Psoas muscle (tissue), 8 donors: ENCODE results near the gene LACTBL1. TPM values are rescaled to one million over a fixed set of nuclear protein-coding genes. Genes with fewer than 3 reads are reported as not detected.

Experiments
- ATAC-seq, 4 donors: fragments of 200-7000 bp; cut with Tn5 transposase; one replicate each; pipeline ENCODE4 v1.9.1; 2020; ENCODE audit warnings: moderate library complexity in 3 of 4, mild to moderate bottlenecking in 2 of 4
- DNase-seq, 2 donors: peaks; one replicate each; pipeline ENCODE4 v3.0.0-alpha.2; 2020
- H3K27ac ChIP-seq: fragments of 200-600 bp; one replicate; pipeline ENCODE4 v1.8.0; 2022
- H3K27me3 ChIP-seq, 3 donors: fragments of 200-600 bp in 1 of 3; one replicate each; pipeline versions ENCODE4 v1.6.1 to v1.8.0; 2013 to 2022; ENCODE audit warnings: low read length in 2 of 3, mild to moderate bottlenecking in 2 of 3, moderate library complexity in 1 of 3; ENCODE audit not compliant: insufficient read depth in 3 of 3
- H3K36me3 ChIP-seq, 2 donors: fragments of 200-600 bp in 1 of 2; one replicate each; pipeline versions ENCODE4 v1.6.1 to v1.8.0; 2013 to 2022; ENCODE audit warnings: low read depth in 1 of 2, mild to moderate bottlenecking in 1 of 2, moderate library complexity in 1 of 2; ENCODE audit not compliant: insufficient read depth in 1 of 2
- H3K4me1 ChIP-seq: fragments of 200-600 bp; one replicate; pipeline ENCODE4 v1.8.0; 2022
- H3K4me3 ChIP-seq: fragments of 200-600 bp; one replicate; pipeline ENCODE4 v1.8.0; 2022; ENCODE audit warnings: mild to moderate bottlenecking
- H3K9me3 ChIP-seq: fragments of 200-600 bp; one replicate; pipeline ENCODE4 v1.8.0; 2022
- CTCF ChIP-seq: fragments of 200-600 bp; IDR thresholded peaks from one replicate; pipeline ENCODE4 v1.8.0; 2022; ENCODE audit warnings: antibody characterized with exemption
- WGBS, 3 donors: extraction: QIAGEN DNeasy Blood & Tissue Kit; methylation state at CpG; one replicate each; pipeline versions ENCODE4 v1.1.6 to v1.1.7; 2013; 5-methylcytosine and 5-hydroxymethylcytosine counted together
- intact Hi-C, 2 donors: fragments of 100-400 bp; cut with DNase I; formaldehyde crosslinking; loops; one replicate each; pipeline versions ENCODE4 v1.11.0 to v1.14.2; 2022
- polyA plus RNA-seq, 3 donors: library from polyadenylated mRNA; stranded (reverse); fragments of 200-250 nt; gene quantifications; one replicate each; pipeline ENCODE4 v1.2.3, GENCODE V29; 2013
- total RNA-seq, 4 donors: library from RNA; stranded (reverse); fragmentation: NEBNext Ultra II Directional in 2 of 4; extraction: Animal tissue kit (Norgen Biotek cat#: 25700) in 2 of 4; gene quantifications; one replicate each; pipeline versions ENCODE4 v1.2.1 to v1.2.4, GENCODE V29; 2021 to 2023
- donor health status: healthy with polysubstance abuse.
- donor health status: DM: no; HTN: no; CAD: no; lungs with moderate emphysema.
- donor health status: Bipolar disorder and iron deficiency.
- donor health status: healthy.
- donor health status: DM: yes; HTN: yes; CAD: no.
- donor health status: DM: no; HTN: no; CAD: no.
- donor health status: DM: no; HTN: no; CAD: no.
- donor health status: DM: yes; HTN: yes; CAD: no.

The LACTBL1 gene
- total and polyA plus RNA-seq, 7 donors = not detected

GRCh38 chr1:22962558-22962957, 10.1 kb downstream of the LACTBL1 start:
- intact Hi-C loops = loop anchor here (5.0 to 10.0 kb wide), 2 partner anchors 258 to 260 kb away; no protein-coding TSS in a partner anchor
- Histone ChIP-seq H3K9me3 (peaks cover 4% of the 10 kb centered on the region), H3K4me3 (no peak overlapping the region), H3K4me1 (no peaks in the 10 kb centered on the region), H3K27ac (no peak overlapping the region), H3K36me3 (no peaks in the 10 kb centered on the region), H3K27me3 (peaks cover 0 to 17% (median 0%) of the 10 kb centered on the region in 3 donors)
- ATAC-seq (no peak), DNase-seq (no peak)
- no peak for TF ChIP-seq CTCF
- WGBS, 3 donors = 49 to 69% (median 68%) methylated on average over 3 of the region's 3 CpGs

GRCh38 chr1:22959545-22960360, 12.9 kb downstream of the LACTBL1 start:
- ATAC-seq (no peak), DNase-seq (no peak)
- no peak for TF ChIP-seq CTCF
- intact Hi-C loops = loop anchor here (5.0 to 10.0 kb wide), 2 partner anchors 255 to 257 kb away; no protein-coding TSS in a partner anchor
- Histone ChIP-seq H3K9me3 (no peaks in the 10 kb centered on the region), H3K4me1 (no peaks in the 10 kb centered on the region), H3K4me3 (no peak overlapping the region), H3K36me3 (no peaks in the 10 kb centered on the region), H3K27me3 (peaks cover 0 to 23% (median 0%) of the 10 kb centered on the region in 3 donors), H3K27ac (no peak overlapping the region)
- 73 to 80% (median 75%) methylated on average over 7 of the region's 7 CpGs for WGBS, 3 donors

- H3K27me3 ChIP-seq = peaks cover 0 to 34% (median 3%) of the 10 kb centered on the region in 3 donors
- 83 to 90% (median 90%) methylated on average over 9 of the region's 9 CpGs for WGBS, 3 donors
- TF ChIP-seq CTCF = no peak
- H3K4me1 ChIP-seq = no peaks in the 10 kb centered on the region
- H3K27ac ChIP-seq = no peak overlapping the region
- no peaks in the 10 kb centered on the region for H3K36me3 ChIP-seq
- H3K4me3 ChIP-seq = no peak overlapping the region
- no peak for DNase-seq
- H3K9me3 ChIP-seq = no peaks in the 10 kb centered on the region
- ATAC-seq = no peak
- intact Hi-C loops = no loop called here
These were observed 14.1 kb downstream of the LACTBL1 start for GRCh38 chr1:22958556-22958955.

- 60 to 63% (median 61%) methylated on average over 3 of the region's 3 CpGs for WGBS, 3 donors
- ATAC-seq = no peak
- DNase-seq = no peak
- H3K9me3 ChIP-seq = no peaks in the 10 kb centered on the region
- intact Hi-C loops = no loop called here
- no peaks in the 10 kb centered on the region for H3K4me1 ChIP-seq
- no peak for TF ChIP-seq CTCF
- no peaks in the 10 kb centered on the region for H3K36me3 ChIP-seq
- no peak overlapping the region for H3K27ac ChIP-seq
- H3K27me3 ChIP-seq = peaks cover 7 to 49% (median 11%) of the 10 kb centered on the region in 3 donors
- H3K4me3 ChIP-seq = no peak overlapping the region
These were observed 15.6 kb downstream of the LACTBL1 start for GRCh38 chr1:22957066-22957465.
